Muscle of back (tissue), 13 donors: Measurements from ENCODE around the gene MRTFA. TPM values are rescaled to one million over a fixed set of nuclear protein-coding genes. Genes with fewer than 3 reads are reported as not detected.
"Not testable (repeated sequence)": the region's sequence is repeated elsewhere in the genome, so short reads cannot be mapped to it uniquely, and the experiment has no call there.

Experiments used
- DNase-seq, 3 donors: peaks; one replicate each; pipeline versions ENCODE4 v3.0.0 to v3.0.0-alpha.2; 2013
- long read RNA-seq, 9 donors: transcript quantifications; one replicate each; lab custom pipeline, GENCODE V29; 2026
- polyA plus RNA-seq, 10 donors: library from polyadenylated mRNA; unstranded; fragments of 120-200 nt; gene quantifications; one replicate each; pipeline ENCODE4 v1.2.1, GENCODE V29; 2013; ENCODE audit not compliant: insufficient read length in 10 of 10

MRTFA gene
- polyA plus RNA-seq, result 10 to 100 TPM; 20.5 to 30.4 (median 25.6) TPM
- long read RNA-seq, donor 1, partial matches to known transcripts, result 5 of 6 reads
- long read RNA-seq, donor 1, other reads (novel, unspliced or antisense), result 0 of 6 reads
- long read RNA-seq, donor 2, full-length matches to known transcripts, result 3 of 3 reads
- long read RNA-seq, donor 2, partial matches to known transcripts, result 0 of 3 reads
- long read RNA-seq, donor 2, other reads (novel, unspliced or antisense), result 0 of 3 reads
- long read RNA-seq, donor 3, result 0 reads
- long read RNA-seq, donor 4, full-length matches to known transcripts, result 2 of 2 reads
- long read RNA-seq, donor 4, partial matches to known transcripts, result 0 of 2 reads
- long read RNA-seq, donor 4, other reads (novel, unspliced or antisense), result 0 of 2 reads
- long read RNA-seq, donor 5, transcript MRTFA-209 (3 exons, 524 nt), result major isoform, 6 of 16 reads
- long read RNA-seq, donor 5, partial matches to known transcripts, result 10 of 16 reads
- long read RNA-seq, donor 5, other reads (novel, unspliced or antisense), result 0 of 16 reads
- long read RNA-seq, donor 6, full-length matches to known transcripts, result 1 of 1 reads
- long read RNA-seq, donor 6, partial matches to known transcripts, result 0 of 1 reads
- long read RNA-seq, donor 6, other reads (novel, unspliced or antisense), result 0 of 1 reads
- long read RNA-seq, donor 7, full-length matches to known transcripts, result 3 of 3 reads
- long read RNA-seq, donor 7, partial matches to known transcripts, result 0 of 3 reads
- long read RNA-seq, donor 7, other reads (novel, unspliced or antisense), result 0 of 3 reads
- long read RNA-seq, donor 8, full-length matches to known transcripts, result 1 of 1 reads
- long read RNA-seq, donor 8, partial matches to known transcripts, result 0 of 1 reads
- long read RNA-seq, donor 8, other reads (novel, unspliced or antisense), result 0 of 1 reads
- long read RNA-seq, donor 9, full-length matches to known transcripts, result 1 of 1 reads
- long read RNA-seq, donor 9, partial matches to known transcripts, result 0 of 1 reads
- long read RNA-seq, donor 9, other reads (novel, unspliced or antisense), result 0 of 1 reads

DNA sequence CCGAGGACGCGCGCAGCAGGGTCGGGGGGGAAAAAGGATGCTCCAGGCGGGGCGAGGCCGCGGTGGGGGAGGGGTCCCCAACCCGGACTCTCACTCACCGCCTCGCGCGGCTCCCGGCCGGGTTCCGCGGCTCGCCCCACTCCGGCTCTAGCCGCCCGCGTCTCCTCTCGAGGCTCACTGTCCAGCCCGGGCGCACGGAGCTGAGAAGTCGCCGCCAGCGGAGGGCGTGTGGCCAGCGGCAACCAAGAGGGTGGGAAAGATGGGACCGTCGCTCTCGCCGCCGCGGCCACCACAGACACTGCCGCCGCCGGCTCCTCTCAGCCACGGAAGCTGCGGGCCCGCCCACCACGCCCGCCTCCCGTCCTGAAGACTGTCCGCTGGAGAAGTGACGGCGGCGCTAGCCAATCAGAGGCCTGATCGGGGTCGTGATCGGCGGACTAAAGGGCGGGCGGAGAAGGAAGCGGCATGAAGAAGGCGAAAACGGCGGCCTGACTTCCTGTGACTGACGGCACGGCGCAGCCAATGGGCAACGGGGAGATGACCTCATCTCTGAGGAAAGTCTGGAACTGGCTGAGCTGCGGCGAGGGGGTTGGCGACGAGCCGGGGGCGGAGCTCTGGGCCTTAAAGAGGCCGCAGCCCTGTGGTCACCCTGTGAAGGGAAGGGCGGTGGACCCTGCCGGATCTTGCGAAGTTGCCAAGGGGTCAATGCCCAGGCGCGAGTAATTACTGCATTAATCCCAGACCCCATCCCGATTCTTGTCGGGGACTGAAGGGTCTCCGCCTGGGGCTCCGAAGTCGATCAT is at the start of gene MRTFA:
TSS of gene MRTFA (minus strand) at position 340 of the 803 bp plus-strand sequence.
- DNase-seq, result peak; percentile 100

DNA sequence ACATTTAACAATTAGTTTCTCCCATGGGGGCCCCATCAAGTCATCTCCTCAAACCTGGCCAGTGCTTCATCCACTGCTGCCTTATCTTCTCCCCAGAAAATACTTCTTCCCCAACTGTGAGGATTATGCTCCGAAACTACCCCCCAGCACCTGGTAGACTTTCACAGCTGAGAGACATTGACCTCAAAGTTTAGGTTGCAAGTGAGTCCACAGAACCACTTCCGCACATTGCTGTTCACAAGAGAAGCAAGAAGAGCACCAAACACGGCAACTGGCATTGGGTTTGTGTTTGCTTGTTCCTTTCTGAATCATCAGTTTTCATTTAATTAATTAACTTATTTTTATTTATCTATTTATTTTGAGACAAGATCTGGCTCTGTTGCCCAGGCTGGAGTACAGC is 48.9 kb upstream of the MRTFA start:
- no peak for DNase-seq

DNA sequence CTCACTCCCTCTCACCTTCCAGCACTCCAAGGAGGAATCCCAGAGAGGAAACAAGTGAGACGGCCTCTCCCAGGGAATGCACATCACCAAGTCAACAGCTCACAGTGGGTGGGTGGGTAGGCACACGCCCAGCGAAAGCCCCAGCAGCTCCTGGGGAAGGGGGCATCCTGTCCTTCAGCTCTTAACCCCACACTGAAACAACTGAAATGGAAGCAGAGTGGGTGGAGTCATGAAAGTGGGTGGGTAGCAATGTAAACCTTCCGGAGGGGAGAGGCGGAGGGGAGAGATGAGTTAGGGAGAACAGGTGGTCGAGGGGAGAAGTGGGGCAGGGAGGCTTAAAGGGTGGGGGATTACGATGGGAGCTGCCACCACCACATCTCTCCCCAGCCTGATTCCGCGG is 48.2 kb upstream of the MRTFA start:
- DNase-seq, result no peak

DNA sequence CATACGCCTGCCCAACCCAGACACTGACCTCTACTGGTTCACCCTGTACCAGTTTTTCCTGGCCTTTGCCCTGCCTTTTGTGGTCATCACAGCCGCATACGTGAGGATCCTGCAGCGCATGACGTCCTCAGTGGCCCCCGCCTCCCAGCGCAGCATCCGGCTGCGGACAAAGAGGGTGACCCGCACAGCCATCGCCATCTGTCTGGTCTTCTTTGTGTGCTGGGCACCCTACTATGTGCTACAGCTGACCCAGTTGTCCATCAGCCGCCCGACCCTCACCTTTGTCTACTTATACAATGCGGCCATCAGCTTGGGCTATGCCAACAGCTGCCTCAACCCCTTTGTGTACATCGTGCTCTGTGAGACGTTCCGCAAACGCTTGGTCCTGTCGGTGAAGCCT is 44.9 kb upstream of the MRTFA start:
- DNase-seq, result no peak

DNA sequence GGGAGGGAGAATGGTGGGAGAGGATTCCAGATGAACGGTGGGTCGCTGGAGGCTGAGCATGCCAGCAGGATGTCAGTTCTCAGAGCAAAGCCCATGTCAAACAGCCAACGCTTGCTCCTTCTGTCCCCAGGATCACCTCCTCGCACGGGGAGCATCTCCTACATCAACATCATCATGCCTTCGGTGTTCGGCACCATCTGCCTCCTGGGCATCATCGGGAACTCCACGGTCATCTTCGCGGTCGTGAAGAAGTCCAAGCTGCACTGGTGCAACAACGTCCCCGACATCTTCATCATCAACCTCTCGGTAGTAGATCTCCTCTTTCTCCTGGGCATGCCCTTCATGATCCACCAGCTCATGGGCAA is 44.3 kb upstream of the MRTFA start:
- no peak for DNase-seq

DNA sequence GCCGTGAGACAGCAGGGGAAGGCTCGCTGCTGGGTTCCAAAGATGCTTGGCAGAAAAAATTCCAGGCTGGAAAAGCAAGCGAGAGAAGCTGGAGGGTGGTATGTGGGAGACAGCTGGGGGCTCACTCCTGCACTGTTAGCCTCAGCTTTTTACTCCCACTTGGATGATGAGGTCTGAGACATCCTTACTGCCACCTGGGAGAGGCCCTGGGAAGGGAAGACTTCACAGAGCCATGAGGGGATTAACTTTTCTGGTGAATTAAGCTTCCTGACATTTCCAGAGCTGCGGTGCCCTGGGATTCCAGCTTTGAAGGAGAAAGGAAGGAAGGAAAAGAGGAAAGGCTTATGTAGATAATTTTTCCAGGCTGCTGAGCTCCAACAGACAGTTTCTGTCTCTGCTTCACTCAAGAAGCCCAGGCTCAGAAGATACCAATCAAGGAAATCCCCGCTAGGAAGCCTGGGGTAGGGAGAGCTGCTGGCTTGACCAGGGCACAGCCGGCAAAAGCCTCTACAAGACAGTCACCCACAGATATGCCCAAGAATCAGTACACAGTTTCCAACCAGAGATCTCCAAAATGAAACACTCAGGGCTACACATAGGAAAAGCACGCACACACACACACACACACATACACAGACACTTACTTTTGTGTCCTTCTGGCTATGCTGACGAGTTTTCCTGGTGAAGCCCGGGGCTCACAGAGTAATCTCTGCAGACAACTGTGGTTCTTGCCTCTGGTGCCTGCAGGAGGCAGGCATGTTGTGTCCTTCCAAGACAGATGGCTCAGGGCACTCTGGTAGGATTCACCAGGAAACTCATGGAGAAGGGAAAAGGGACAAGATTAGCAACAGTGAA is 43.7 kb upstream of the MRTFA start:
- peak in 1 of 3 donors; percentile 49 for DNase-seq

DNA sequence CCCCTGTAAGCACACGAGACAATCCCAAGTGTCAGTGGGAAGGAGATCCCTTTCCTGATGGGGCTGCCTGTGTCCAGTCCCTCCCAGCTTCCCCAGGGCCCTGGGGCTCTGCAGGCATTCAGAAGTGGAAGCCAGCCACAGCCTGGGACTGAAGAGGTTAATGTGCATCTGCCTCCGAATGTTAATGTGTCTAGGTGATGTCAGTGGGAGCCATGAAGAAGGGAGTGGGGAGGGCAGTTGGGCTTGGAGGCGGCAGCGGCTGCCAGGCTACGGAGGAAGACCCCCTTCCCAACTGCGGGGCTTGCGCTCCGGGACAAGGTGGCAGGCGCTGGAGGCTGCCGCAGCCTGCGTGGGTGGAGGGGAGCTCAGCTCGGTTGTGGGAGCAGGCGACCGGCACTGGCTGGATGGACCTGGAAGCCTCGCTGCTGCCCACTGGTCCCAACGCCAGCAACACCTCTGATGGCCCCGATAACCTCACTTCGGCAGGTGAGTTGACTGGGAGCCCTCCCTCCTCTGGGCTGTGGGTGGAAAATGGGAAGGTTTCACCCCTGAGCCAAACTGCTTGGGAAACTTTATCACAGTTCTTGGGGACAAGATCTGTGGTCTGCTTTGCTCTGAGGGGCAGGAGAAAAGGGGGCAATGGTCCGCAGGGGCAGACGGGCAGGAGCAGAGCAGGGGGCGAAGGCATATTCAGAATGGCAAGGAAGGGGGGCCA is 42.9 kb upstream of the MRTFA start, which contains the start of gene MCHR1:
TSS of gene MCHR1 (plus strand) at position 236 of the 715 bp plus-strand sequence. CDS start at position 405, 169 bp downstream.
- peak in 1 of 3 donors; percentile 42 for DNase-seq

DNA sequence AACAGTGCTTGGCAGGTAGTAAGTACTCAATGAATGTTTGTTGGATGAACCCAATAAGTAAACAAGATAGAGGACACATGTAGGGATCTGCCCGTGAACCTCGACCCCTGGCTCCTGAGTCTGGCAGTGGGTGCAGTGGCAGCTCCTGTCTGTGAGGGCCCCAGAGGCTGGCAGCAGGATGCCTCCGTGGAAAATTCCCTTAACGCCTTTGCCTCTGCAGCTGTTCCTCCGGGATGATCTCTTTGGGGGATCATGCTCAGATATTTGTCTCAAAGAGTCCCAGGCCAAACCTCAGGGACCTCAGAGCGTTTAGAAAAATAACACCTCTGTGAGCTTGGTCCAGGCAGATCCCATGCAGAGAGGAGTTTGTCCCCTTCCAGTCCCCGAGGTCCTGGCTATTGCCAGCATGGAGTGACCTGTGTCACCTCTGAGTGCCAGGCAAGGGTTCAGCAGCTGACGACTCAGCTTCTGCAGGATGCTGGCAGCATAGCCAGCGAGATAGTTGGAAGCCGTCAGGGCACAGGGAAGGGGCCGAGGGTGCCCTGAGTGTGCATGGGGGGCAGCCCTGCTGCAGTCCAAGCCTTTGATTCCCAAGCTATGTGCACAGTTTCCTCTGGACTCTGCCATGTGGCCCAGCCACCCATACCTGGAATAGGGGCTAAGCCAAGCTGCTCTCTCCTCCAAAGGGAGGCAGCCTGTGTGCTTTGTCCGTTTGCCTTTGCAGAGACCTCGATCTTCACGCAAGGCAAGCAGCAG is 42.2 kb upstream of the MRTFA start:
- no peak for DNase-seq

DNA sequence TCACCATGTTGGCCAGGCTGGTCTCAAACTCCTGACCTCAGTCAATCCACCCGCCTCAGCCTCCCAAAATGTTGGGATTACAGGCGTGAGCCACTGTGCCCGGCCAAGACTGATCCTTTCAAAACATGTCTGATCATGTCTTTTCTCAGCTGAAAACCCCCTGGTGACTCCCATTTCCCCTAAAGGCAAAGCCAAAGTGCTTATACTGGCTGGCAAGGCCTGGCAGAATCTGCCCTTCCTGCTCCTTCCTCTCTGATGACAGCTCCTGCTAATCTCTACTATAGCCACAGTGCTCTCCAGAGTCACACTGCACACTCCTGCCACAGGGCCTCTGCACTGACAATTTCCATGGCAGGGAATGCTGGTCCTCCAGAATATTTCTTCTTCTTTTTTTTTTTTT is 40.1 kb upstream of the MRTFA start:
- DNase-seq, result no peak

DNA sequence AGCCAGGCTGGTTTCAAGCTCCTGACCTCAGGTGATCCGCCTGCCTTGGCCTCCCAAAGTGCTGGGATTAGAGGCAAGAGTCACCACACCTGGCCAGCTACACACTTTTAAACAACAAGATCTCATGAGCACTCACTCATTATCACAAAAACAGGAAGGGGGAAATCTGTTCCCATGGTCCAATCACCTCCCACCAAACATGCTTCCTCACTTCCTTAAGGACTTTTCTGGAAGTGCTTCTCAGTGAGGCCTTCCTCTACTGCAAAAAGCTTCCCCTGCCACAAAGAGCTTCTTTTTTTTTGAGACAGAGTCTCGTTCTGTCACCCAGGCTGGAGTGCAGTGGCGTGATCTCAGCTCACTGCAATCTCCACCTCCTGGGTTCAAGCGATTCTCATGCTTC is 39.6 kb upstream of the MRTFA start:
- DNase-seq, result not testable (repeated sequence)

DNA sequence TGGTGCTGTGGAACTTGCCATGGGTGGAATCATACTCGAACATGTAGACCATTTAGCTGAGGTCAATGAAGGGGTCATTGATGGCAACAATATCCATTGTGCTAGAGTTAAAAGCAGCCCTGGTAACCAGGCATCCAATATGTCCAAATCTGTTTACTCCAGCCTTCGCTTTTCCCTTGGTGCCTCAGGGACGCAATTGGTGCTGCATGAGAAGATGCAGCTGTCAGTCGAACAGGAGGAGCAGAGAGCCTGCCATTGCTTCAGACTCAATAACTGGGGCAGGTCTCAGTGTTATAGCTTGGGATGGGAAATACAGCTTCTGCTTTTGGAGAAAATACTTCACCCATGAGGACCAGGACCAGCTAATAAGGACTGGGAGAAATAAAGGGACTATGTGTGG is 37.8 kb upstream of the MRTFA start:
- no peak for DNase-seq

DNA sequence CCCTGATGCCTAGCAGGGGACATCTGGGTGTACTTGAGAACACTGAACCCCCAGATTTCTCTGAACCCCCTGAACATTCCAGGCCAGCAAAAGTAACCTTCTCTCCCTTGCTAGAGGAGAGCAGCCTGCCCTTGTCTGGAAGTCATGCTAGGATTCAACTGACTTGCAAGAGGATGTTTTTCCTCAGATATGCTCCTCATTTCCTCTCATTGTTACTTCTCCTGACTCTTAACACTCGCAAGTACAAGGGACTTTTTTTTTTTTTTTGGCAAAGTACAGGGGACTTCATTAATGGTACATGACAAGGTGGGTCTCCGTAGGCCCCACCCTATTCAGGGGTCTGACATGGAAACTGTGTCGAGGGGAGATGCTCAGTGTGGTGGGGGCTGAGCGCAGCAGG is 36.5 kb upstream of the MRTFA start:
- DNase-seq, result no peak

DNA sequence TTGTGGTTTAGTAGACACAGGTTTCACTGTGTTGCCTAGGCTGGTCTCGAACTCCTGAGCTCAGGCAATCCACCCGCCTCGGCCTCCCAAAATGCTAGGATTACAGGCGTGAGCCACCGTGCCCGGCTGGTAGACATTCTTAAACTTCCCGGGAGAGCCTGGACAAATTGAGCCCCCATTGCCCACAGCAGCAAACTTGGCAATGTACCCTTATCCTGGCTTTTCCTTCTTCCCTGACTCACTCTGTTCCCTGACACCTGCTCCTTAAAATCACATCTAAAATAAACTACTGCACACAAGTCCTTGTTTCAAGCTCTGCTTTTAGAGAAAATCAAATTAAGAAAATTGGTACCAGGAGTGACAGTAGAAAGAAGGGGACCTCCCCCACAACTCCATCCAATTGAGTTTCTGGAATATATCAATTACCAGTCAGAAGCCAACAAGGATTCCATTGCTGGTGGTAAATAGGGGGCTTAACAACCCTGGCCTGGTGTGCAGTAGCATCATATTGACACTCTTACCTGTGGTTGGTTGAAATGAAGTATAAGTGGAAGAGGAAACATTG is 35.4 kb upstream of the MRTFA start:
- no peak for DNase-seq

DNA sequence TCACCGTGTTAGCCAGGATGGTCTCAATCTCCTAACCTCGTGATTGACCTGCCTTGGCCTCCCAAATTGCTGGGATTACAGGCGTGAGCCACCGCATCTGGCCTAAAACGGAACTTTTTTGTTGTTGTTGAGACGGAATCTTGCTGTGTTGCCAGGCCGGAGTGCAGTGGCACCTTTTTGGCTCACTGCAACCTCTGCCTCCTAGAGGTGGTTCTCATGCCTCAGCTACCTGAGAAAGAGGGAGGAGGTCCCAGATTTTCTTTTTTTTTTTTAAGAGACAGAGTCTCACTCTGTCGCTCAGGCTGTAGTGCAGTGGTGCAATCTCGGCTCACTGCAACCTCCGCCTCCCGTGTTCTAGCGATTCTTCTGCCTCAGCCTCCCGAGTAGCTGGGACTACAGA is 34.9 kb upstream of the MRTFA start:
- DNase-seq, result no peak

DNA sequence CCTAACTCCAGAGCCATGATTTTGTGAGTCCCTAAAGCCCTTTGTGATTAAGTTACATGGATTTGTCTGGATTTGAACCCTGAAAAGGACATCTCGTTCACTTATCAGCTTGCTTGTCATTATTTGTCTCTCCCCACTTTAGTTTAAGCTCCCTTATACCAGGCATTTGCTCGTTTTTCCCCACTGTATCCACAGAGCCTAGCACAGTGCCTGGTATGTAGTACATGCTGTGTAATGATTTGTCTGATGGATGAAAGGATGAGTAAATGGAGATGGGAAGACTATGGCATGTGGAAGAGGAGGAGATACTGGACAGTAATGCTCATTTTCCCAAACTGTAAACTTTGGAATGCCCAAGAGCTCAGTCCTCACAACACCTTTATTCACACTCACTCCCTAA is 33.5 kb upstream of the MRTFA start:
- DNase-seq, result no peak

DNA sequence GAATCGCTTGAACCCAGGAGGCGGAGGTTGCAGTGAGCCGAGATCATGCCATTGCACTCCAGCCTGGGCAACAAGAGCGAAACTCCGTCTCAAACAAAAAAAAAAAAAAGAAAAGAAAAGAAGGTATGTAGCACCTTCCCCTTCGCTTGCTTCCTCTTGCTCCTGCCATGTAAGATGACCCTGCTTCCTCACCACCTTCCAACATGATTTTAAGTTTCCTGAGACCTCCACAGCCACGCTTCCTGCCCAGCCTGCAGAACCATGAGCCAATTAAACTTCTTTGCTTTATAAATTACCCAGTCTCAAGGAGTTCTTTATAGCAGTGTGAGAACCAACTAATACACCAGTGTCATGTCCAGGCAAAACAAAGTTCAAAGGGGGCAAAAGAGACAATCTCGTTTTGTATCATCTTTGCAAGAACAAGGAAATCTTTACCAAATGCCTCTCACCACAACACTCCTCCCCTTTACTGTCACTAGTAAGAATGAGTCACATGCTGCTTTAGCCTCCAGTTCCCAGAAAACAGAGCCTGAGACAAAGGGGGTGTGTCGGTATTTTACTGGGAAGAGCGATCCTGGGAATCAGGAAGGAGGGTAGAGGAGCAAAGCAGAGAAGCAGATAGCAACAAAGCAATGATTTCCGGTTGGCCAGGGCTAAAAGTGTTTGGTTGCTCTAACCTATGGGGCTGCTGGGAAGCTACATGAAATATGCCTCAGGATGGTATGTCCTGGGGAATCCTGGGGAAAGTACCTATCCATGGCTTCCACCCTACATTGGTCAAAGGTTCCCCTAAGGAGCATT is 32.3 kb upstream of the MRTFA start:
- DNase-seq, result peak in 1 of 3 donors; percentile 42

DNA sequence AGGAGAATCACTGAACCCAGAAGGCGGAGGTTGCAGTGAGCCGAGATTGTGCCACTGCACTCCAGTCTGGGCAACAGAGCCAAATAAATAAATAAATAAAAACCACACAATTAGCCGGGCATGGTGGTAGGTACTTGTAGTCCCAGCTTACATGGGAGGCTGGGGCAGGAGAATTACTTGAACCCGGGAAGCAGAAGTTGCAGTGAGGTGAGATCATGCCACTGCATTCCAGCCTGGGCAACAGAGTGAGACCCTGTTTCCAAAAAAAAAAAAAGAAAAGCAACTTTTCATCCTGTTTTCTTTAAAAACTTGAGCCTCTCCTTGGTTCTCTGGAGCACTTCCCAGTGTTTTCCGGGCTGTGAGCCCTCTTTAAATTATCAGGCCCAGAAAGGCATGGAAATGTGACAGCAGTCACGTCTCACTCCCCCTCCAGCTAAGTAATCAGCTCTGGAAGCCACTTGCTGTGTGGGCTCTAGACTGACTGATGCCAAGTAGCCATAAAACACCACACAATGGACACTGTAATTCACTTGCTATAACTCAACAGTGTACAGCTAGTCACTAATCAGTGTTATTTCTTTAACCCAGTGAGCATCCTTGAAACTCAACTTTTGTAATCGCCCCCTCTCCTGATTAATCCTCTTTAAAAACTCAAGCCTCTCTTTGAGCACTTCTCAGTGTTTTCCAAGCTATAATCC is 29.8 kb upstream of the MRTFA start:
- DNase-seq, result peak; percentile 77 to 92 (median 86)
